GM18507 (cell line): ENCODE measurements around the gene ANKRD28.
"Not testable (repeated sequence)": the region's sequence is repeated elsewhere in the genome, so short reads cannot be mapped to it uniquely, and the experiment has no call there.

Experiments used
- DNase-seq: peaks from one replicate; pipeline ENCODE4 v3.0.0; 2011; ENCODE audit warnings: low read depth; ENCODE audit not compliant: insufficient read length; ENCODE audit errors: extremely low spot score
- FAIRE-seq: peaks from 2 replicates; lab custom pipeline; 2011; peaks lifted over from hg19 to GRCh38; lab: Jason Lieb, UNC

The ANKRD28 gene

DNA sequence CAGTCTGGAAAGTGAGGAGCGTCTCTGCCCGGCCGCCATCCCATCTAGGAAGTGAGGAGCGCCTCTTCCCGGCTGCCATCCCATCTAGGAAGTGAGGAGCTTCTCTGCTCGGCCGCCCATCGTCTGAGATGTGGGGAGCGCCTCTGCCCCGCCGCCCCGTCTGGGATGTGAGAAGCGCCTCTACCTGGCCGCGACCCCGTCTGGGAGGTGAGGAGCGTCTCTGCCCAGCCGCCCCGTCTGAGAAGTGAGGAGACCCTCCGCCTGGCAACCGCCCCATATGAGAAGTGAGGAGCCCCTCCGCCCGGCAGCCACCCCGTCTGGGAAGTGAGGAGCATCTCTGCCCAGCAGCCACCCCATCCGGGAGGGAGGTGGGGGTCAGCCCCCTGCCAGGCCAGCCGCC, 55.5 kb downstream of the ANKRD28 start:
- FAIRE-seq, DNase-seq: not testable (repeated sequence)

- not testable (repeated sequence) for FAIRE-seq, DNase-seq
These were observed 59.2 kb downstream of the ANKRD28 start for GRCh38 chr3:15738616-15739005.

- no peak for DNase-seq
- no peak for FAIRE-seq
These were observed 66.8 kb downstream of the ANKRD28 start for GRCh38 chr3:15731024-15731423.

DNA sequence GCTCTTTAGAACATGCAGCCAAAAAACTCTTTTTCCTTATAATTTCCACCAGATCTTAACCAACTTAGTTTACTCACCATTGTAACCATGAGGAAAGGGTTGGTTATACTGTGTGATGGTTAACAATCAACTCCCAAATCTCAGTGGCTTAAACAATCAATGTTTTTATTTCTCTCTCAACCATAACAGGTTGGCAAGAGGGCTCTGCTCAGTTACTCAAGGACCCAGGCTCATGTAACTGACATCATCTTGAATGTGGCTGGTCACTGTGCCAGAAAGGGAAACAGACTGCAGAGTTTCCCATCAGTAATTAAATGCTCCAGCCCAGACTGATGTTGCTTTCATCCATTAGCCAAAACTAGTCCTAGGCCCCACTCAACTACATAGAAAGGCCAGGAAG, 69.0 kb downstream of the ANKRD28 start:
- FAIRE-seq (no peak), DNase-seq (no peak)

GRCh38 chr3:15726881-15727280, 70.9 kb downstream of the ANKRD28 start:
- DNase-seq: no peak
- FAIRE-seq: no peak

- FAIRE-seq: peak; percentile 90
- no peak for DNase-seq
These were observed 71.7 kb downstream of the ANKRD28 start for GRCh38 chr3:15726043-15726442.

DNA sequence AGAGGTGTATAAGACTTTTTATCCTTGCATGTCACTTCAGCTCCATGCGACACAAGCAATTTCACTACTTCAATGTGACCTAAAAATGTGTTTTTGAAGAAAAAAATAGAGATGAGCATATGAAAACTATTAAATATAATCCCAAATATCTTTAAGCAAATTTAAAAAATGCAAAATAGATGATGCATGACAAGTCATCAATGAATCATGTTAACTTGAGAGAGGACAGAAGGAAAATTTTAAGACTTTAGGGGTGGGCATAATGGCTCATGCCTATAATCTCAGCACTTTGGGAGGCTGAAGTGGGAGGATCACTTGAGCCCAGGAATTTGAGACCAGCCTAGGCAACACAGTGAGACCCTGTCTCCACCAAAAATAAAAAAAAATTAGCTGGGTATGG, 73.3 kb downstream of the ANKRD28 start:
- DNase-seq: no peak
- no peak for FAIRE-seq

- FAIRE-seq: no peak
- no peak for DNase-seq
These were observed 74.2 kb downstream of the ANKRD28 start for GRCh38 chr3:15723624-15723884.

DNA sequence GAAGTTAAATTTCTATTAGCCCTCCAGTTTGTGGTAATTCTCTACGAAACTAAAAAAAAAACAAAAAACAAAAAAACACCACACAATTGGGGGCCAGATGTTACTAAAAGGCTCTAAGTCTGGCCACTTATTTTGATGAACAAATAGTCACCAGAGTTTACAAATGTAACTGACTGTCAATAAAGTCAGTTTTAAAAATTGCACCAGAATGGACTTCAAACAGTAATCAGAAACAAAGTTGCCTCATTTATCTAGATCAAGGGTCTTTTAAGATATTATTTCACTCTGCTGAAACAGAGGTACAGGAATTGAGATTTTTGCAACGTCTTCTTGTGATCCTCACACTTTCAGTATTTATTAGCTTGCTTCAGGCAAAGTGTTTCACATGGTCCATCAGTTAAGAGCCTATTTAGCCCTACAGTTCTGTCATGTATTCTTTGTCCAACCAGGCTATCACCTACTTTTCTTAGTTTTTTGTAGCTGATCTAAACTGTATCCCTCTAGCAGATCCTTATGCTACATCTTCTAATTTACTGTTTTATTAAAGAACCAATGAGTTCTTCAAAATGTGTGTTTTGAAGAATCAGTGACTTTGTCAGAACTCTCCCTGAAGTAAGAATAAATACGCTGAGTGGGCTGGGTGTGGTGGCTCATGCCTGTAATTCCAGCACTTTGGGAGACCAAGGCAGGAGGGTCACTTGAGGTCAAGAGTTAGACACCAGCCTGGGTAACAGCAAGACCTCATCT, 74.7 kb downstream of the ANKRD28 start:
- DNase-seq: no peak
- FAIRE-seq: peak; percentile 46

DNA sequence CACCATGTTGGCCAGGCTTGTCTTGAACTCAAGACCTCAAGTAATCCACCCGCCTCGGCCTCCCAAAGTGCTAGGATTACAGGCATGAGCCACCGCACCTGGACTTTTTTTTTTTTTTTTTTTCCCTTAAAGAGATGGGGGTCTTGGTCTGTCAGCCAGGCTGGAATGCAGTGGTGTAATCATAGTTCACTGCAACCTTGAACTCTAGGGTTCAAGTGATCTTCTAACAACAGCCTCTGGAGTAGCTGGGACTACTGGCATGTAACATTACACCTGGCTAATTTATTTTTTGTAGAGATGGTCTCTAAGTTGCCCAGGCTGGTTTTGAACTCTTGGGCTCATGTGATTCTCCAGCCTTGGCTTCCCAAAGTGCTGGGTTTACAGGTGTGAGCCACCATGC, 81.6 kb downstream of the ANKRD28 start:
- DNase-seq: no peak

GRCh38 chr3:15714448-15714847, 83.3 kb downstream of the ANKRD28 start:
- FAIRE-seq: peak; percentile 31

More for the DNA sequence above, 81.6 kb downstream of the ANKRD28 start:
- FAIRE-seq: no peak

GRCh38 chr3:15713364-15713763, 84.4 kb downstream of the ANKRD28 start:
- peak; percentile 33 for FAIRE-seq
- no peak for DNase-seq

More at GRCh38 chr3:15714448-15714847, 83.3 kb downstream of the ANKRD28 start:
- DNase-seq: no peak

GRCh38 chr3:15711281-15711680, 86.5 kb downstream of the ANKRD28 start:
- no peak for FAIRE-seq
- DNase-seq: no peak

- DNase-seq (no peak), FAIRE-seq (no peak)
These were observed 88.7 kb downstream of the ANKRD28 start for GRCh38 chr3:15708882-15709677.

DNA sequence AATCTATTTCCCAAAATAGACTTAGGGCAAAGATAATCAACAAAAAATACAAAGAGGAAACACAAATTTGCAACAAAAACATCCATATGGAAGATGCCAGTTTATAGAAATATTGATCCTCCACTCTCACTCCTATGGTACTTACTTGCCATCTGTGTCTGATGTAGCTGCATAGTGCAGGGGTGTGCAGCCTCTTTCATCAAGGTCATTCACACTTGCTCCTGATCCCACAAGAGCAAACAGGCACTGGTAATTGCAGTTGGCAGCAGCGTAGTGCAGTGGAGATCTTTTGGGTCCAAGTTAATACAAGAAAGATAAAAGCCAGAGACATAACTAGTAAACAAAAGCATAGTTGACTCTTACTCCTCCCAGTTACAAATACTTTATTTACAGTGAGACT, 90.0 kb downstream of the ANKRD28 start:
- DNase-seq (no peak), FAIRE-seq (no peak)

- DNase-seq (no peak), FAIRE-seq (no peak)
These were observed 94.4 kb downstream of the ANKRD28 start for GRCh38 chr3:15703346-15703745.

DNA sequence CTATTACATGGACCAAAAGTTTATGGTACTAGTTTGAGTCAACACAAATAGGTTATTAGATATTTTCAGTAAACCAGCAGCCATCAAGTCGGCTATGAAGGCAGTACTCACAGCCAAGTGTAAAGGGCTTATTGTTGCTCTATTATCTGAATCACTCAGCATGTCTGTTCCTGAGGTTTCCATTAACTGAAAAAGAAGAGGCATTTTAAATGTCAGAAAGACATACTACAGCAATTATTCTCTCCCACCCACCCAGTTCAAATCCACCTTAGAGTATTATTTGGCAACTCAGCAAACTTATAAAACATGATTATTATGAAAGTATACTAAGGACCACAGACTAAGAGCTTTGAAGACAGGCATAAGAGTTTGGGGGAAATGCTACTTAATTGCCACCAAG, 103.2 kb downstream of the ANKRD28 start:
- no peak for DNase-seq
- FAIRE-seq: no peak

GRCh38 chr3:15693355-15693754, 104.4 kb downstream of the ANKRD28 start:
- DNase-seq (no peak), FAIRE-seq (no peak)

- no peak for DNase-seq
- no peak for FAIRE-seq
These were observed 107.0 kb downstream of the ANKRD28 start for GRCh38 chr3:15690748-15691147.

DNA sequence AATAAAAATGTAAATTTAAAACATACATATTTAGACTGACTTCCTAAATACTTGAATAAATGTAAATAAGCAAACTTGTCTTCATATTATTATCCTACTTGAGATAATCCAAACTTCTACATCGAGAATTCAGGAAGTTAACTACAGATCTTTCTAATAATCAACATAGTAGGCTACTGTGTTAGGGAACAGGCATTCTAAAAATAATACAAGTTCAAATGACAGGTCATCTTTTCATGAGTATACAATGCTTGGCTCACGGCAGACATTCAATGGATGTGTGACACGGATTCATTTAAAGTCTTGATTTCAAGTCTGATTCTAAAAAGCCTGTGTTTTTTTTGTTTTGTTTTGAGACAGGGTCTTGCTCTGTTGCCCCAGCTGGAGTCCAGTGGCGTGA, 107.5 kb downstream of the ANKRD28 start:
- FAIRE-seq: no peak
- DNase-seq: no peak

DNA sequence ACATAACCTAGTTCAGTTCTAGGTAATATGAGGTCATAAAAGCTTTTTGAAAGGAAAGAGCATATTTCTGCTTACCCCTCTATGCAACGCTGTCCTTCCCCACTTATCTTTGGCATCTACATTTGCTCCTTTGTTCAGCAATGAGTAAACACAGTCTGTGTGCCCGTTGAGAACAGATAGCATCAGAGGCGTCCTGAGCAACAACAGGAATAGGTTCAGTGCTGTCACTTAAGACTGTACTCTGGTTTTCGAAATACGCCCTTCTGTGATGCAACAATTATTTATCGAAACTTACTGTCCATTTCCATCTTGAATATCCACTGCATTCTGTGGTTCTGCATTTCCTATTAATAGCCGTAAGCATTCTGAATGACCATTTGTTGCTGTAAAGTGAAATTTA, 111.9 kb downstream of the ANKRD28 start:
- DNase-seq (no peak), FAIRE-seq (no peak)
